ENCODE results near the gene SNX25. TPM values are rescaled to one million over a fixed set of nuclear protein-coding genes. Genes with fewer than 3 reads are reported as not detected.
A peak's percentile ranks its signal among the peaks of the same experiment; 100 is the strongest.

SNX25 gene
- total RNA-seq = 10 to 100 TPM; 13.2 to 16.8 TPM

GRCh38 chr4:185209031-185209851 lies at the start of gene SNX25:
Gene SNX25, plus strand, starts transcription at chr4:185209598. Its CDS starts 229 bp downstream, at chr4:185209827.
- Histone ChIP-seq H3K27ac (peak within 1 kb of the TSS; percentile 88 to 91), H3K4me1 (peaks cover 0 to 35% of the 10 kb centered on the region in 2 donors), H3K9me3 (no peaks in the 10 kb centered on the region), H3K36me3 (no peaks in the 10 kb centered on the region), H3K27me3 (no peaks in the 10 kb centered on the region), H3K4me3 (peak within 1 kb of the TSS; percentile 72 to 79)
- TF ChIP-seq, protein P1, sequence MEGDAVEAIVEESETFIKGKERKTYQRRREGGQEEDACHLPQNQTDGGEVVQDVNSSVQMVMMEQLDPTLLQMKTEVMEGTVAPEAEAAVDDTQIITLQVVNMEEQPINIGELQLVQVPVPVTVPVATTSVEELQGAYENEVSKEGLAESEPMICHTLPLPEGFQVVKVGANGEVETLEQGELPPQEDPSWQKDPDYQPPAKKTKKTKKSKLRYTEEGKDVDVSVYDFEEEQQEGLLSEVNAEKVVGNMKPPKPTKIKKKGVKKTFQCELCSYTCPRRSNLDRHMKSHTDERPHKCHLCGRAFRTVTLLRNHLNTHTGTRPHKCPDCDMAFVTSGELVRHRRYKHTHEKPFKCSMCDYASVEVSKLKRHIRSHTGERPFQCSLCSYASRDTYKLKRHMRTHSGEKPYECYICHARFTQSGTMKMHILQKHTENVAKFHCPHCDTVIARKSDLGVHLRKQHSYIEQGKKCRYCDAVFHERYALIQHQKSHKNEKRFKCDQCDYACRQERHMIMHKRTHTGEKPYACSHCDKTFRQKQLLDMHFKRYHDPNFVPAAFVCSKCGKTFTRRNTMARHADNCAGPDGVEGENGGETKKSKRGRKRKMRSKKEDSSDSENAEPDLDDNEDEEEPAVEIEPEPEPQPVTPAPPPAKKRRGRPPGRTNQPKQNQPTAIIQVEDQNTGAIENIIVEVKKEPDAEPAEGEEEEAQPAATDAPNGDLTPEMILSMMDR (IDR thresholded peaks at IDR 0.05) = peak in 1 of 2 donors; percentile 34
- peak; percentile 82 for DNase-seq (ENCODE audit: low spot score)

DNA sequence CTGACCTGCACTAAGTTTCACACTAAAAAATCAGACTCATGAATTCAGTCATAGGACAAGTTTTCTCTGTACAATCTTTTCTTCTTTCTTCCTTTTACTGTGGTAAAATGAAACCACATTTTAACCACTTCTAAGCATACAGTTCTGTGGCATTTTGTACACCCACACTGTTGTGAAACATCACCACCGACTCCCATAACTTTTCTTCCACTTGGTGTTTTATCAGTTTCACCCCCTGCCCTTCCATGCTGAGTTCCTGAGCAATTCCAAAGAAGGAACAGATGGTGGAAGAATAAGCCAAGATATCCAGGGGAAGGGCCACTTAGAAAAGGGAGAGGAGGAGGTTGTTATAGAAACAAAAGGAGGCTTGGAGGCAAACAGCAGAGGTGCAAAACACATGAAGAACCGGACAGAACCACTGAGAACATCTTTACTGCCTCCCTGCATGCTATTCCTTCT lies 43.8 kb upstream of the SNX25 start:
- H3K9me3 ChIP-seq = no peaks in the 10 kb centered on the region
- no peak overlapping the region for H3K27ac ChIP-seq
- H3K27me3 ChIP-seq = no peaks in the 10 kb centered on the region
- no peaks in the 10 kb centered on the region for H3K4me1 ChIP-seq
- TF ChIP-seq, protein P1 (IDR thresholded peaks at IDR 0.05) = no peak
- H3K36me3 ChIP-seq = peaks cover 21% of the 10 kb centered on the region
- no peak for DNase-seq (ENCODE audit: low spot score)
- no peak overlapping the region for H3K4me3 ChIP-seq

DNA sequence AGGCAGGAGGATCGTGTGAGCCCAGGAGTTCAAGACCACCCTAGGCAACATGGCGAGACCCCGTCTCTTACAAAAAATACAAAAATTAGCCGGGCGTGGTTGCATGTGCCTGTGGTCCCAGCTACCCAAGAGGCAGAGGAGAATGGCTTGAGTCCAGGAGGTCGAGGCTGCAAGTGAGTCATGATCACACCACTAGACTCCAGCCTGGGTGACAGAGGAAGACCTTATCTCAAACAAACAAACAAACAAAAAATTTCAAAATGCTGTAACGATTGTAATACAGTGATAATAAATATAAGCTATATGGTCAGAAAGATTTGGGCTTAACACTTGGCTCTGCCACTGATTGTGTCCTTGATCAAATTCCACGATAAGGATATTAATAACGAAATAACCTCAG lies 42.2 kb upstream of the SNX25 start:
- no peak for DNase-seq (ENCODE audit: low spot score)
- H3K4me3 ChIP-seq = no peak overlapping the region
- no peaks in the 10 kb centered on the region for H3K9me3 ChIP-seq
- TF ChIP-seq, protein P1 (IDR thresholded peaks at IDR 0.05) = no peak
- H3K27ac ChIP-seq = no peak overlapping the region
- H3K27me3 ChIP-seq = no peaks in the 10 kb centered on the region
- H3K36me3 ChIP-seq = peaks cover 9% of the 10 kb centered on the region
- no peaks in the 10 kb centered on the region for H3K4me1 ChIP-seq

DNA sequence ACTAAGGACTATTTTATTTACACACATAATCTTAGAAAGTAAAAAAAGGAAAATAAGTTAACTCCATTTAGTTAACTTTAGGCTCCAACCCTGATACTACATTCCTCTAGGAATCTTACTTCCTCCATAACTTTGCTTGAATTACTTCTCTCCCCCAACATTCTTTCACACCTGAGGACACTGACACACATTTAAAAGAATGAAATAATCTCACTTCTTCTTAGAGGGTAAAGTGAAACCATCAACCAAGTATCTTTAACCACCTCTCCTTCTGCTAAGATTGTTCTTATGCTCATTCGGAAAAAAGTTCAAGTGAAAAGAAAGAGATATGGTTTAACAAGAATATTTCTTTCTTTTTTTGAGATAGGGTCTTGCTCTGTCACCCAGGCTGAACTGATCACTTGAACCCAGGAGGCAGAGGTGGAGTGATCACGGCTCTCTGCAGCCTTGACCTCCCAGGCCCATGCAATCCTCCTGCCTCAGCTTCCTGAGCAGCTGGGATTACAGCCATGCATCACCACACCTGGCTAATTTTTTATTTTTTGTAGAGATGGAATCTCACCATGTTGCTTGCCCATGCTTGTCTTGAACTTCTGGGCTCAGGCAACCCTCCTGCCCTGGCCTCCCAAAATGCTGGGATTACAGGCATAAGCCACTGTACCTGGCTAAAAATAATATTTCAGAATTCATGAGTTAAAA lies 37.9 kb upstream of the SNX25 start:
- Histone ChIP-seq H3K4me1 (no peaks in the 10 kb centered on the region), H3K4me3 (no peak overlapping the region), H3K9me3 (no peaks in the 10 kb centered on the region), H3K27ac (no peak overlapping the region), H3K27me3 (no peaks in the 10 kb centered on the region), H3K36me3 (peaks cover 3% of the 10 kb centered on the region)
- no peak for DNase-seq (ENCODE audit: low spot score)
- TF ChIP-seq, protein P1 (IDR thresholded peaks at IDR 0.05) = no peak

GRCh38 chr4:185179488-185179887 lies 29.9 kb upstream of the SNX25 start:
- no peaks in the 10 kb centered on the region for H3K27me3 ChIP-seq
- TF ChIP-seq, protein P1 (IDR thresholded peaks at IDR 0.05) = no peak

More at GRCh38 chr4:185179488-185179887, 29.9 kb upstream of the SNX25 start:
- Histone ChIP-seq H3K4me1 (no peaks in the 10 kb centered on the region), H3K27ac (no peak overlapping the region), H3K36me3 (peaks cover 3% of the 10 kb centered on the region), H3K4me3 (no peak overlapping the region), H3K9me3 (no peaks in the 10 kb centered on the region)
- no peak for DNase-seq (ENCODE audit: low spot score)
